Breast epithelium (tissue), 3 donors: Measurements from ENCODE around the gene NLRP13.

Experiments
- CTCF ChIP-seq, 3 donors: fragments of 450-650 bp; IDR thresholded peaks; one replicate each; pipeline ENCODE4 v1.5.1; 2016 to 2017; ENCODE audit warnings: antibody characterized with exemption in 3 of 3, mild to moderate bottlenecking in 3 of 3, moderate library complexity in 3 of 3
- POLR2A ChIP-seq: fragments of 450-650 bp; IDR thresholded peaks from one replicate; pipeline ENCODE4 v1.6.1; 2016; ENCODE audit warnings: antibody characterized with exemption, mild to moderate bottlenecking, moderate library complexity
- POLR2AphosphoS5 ChIP-seq, 3 donors: sonication (generic); formaldehyde crosslinking; IDR thresholded peaks; one replicate each; pipeline ENCODE4 v1.6.1; 2017; ENCODE audit warnings: antibody characterized with exemption in 3 of 3

GRCh38 chr19:55858969-55859368, 73.2 kb downstream of the NLRP13 start:
- TF ChIP-seq POLR2AphosphoS5 (IDR thresholded peaks at IDR 0.05) (no peak), CTCF (IDR thresholded peaks at IDR 0.05) (no peak), POLR2A (no peak)
